HepG2 (cell line): Measurements from ENCODE around the gene LRP1-AS. TPM values are rescaled to one million over a fixed set of nuclear protein-coding genes. Genes with fewer than 3 reads are reported as not detected.

Source experiments
- ATAC-seq: fragments of 200-7000 bp; cut with Tn5 transposase; 3 replicates; pipeline ENCODE4 v1.9.1; 2020; ENCODE audit warnings: mild to moderate bottlenecking, moderate library complexity
- BruUV-seq: library from RNA; stranded (reverse); fragments of 400-500 nt; replicated peaks from 2 replicates; lab custom pipeline; 2021; lab: Mats Ljungman, UMichigan
- CTCF ChIA-PET: fragments of 300-600 bp; formaldehyde crosslinking; extraction: SDS; loops from one replicate; lab custom pipeline; 2021; ENCODE audit warnings: low total read pairs, inconsistent platforms, low intra/inter-chr PET ratio; lab: Yijun Ruan, JAX
- POLR2A ChIA-PET: fragments of 350-600 bp; sonication (Branson Sonifier 250); formaldehyde crosslinking; loops from one replicate; lab custom pipeline; 2020; ENCODE audit warnings: antibody characterized with exemption, inconsistent platforms; lab: Yijun Ruan, JAX
- DNase-seq: peaks from one replicate; pipeline ENCODE4 v3.0.0-alpha.2; 2015; ENCODE audit warnings: low spot score
- FAIRE-seq: peaks from 3 replicates; lab custom pipeline; 2011; peaks lifted over from hg19 to GRCh38; lab: Jason Lieb, UNC
- H2AFZ ChIP-seq: one replicate; pipeline ENCODE4 v1.6.1; 2011; ENCODE audit warnings: low read length, inconsistent platforms
- H3K27ac ChIP-seq: fragments of 300-600 bp; 3 replicates; pipeline ENCODE4 v1.8.0; 2011; ENCODE audit warnings: mixed run types, mild to moderate bottlenecking, mixed read lengths, low read length, inconsistent platforms; ENCODE audit not compliant: insufficient read depth; ENCODE audit errors: extremely low read length
- H3K27me3 ChIP-seq, 2 experiments: fragments of 200-600 bp in 1 of 2; 2 replicates in 1 of 2; 3 replicates in 1 of 2; pipeline versions ENCODE4 v1.6.0 to v1.8.0; 2011; ENCODE audit warnings: low read length in 2 of 2, mild to moderate bottlenecking in 2 of 2, moderate library complexity in 2 of 2, inconsistent platforms in 1 of 2; ENCODE audit not compliant: insufficient read depth in 2 of 2, control insufficient read depth in 1 of 2
- H3K36me3 ChIP-seq, 2 experiments: fragments of 200-600 bp in 1 of 2; replicated peaks in 1 of 2; 2 replicates in 1 of 2; 3 replicates in 1 of 2; pipeline versions ENCODE4 v1.5.1 to v1.8.0; 2011; ENCODE audit warnings: low read length in 2 of 2, inconsistent platforms in 1 of 2; ENCODE audit not compliant: insufficient read depth in 2 of 2, control insufficient read depth in 1 of 2
- H3K4me1 ChIP-seq: 2 replicates; pipeline ENCODE4 v1.5.1; 2012; ENCODE audit warnings: low read length, inconsistent platforms; ENCODE audit not compliant: insufficient read depth
- H3K4me2 ChIP-seq: 2 replicates; pipeline ENCODE4 v1.6.0; 2011; ENCODE audit warnings: low read depth, low read length, inconsistent platforms
- H3K4me3 ChIP-seq, 3 experiments: fragments of 200-600 bp in 1 of 3; sonication (generic), shearing (Covaris generic) in 1 of 3; replicated peaks in 1 of 3; 2 replicates each; pipeline ENCODE4 v1.5.1; 2011 to 2016; ENCODE audit warnings: low read length in 3 of 3, inconsistent platforms in 2 of 3, low read depth in 2 of 3, mild to moderate bottlenecking in 2 of 3, control low read depth in 1 of 3, mixed read lengths in 1 of 3; ENCODE audit not compliant: insufficient read depth in 1 of 3
- H3K79me2 ChIP-seq: one replicate; pipeline ENCODE4 v1.6.1; 2011; ENCODE audit warnings: low read length, inconsistent platforms; ENCODE audit not compliant: insufficient read depth
- H3K9ac ChIP-seq: 2 replicates; pipeline ENCODE4 v1.6.0; 2011; ENCODE audit warnings: mild to moderate bottlenecking, low read depth, low read length, inconsistent platforms; ENCODE audit not compliant: insufficient read depth
- H3K9me3 ChIP-seq: 2 replicates; pipeline ENCODE4 v1.5.1; 2012; ENCODE audit warnings: mild to moderate bottlenecking, low read length
- H4K20me1 ChIP-seq: 2 replicates; pipeline ENCODE4 v1.6.0; 2011; ENCODE audit warnings: inconsistent platforms, mild to moderate bottlenecking, low read length, moderate library complexity; ENCODE audit not compliant: insufficient read depth
- AGO2 ChIP-seq: fragments of 200-400 bp; formaldehyde crosslinking; optimal IDR thresholded peaks from 2 replicates; pipeline ENCODE3; 2017; ENCODE audit warnings: mild to moderate bottlenecking, low read depth, low read length, moderate library complexity
- BCL6 ChIP-seq: IDR thresholded peaks from 2 replicates; pipeline ENCODE4 v1.6.1; 2016; ENCODE audit warnings: missing genetic modification reagents, missing compliant biosample characterization
- ESRRA ChIP-seq: sonication (generic); formaldehyde crosslinking; IDR thresholded peaks from 2 replicates; pipeline ENCODE4 v1.5.1; 2020; ENCODE audit warnings: mild to moderate bottlenecking, low read depth, missing genetic modification reagents
- RBFOX2 ChIP-seq: fragments of 200-400 bp; formaldehyde crosslinking; IDR thresholded peaks from 2 replicates; pipeline ENCODE4 v1.6.1; 2017; ENCODE audit warnings: low read depth, mild to moderate bottlenecking, low read length
- ZSCAN31 ChIP-seq: sonication (generic); formaldehyde crosslinking; IDR thresholded peaks from 2 replicates; pipeline ENCODE4 v1.5.0; 2020; ENCODE audit warnings: low read depth, mild to moderate bottlenecking, missing genetic modification reagents
- WGBS: methylation state at CpG from one replicate; pipeline ENCODE4 v1.1.6; 2017; ENCODE audit warnings: low lambda C conversion rate; 5-methylcytosine and 5-hydroxymethylcytosine counted together
- in situ Hi-C: cut with HindIII; loops from 2 replicates; pipeline ENCODE4 v1.10.0; 2017; ENCODE audit warnings: low pct_unique_long_range_greater_than_20kb; ENCODE audit not compliant: extremely low pct_ligation_motif_present
- intact Hi-C: fragments of 100-400 bp; cut with micrococcal nuclease; formaldehyde crosslinking; loops from one replicate; pipeline ENCODE4 v1.10.0; 2022; ENCODE audit not compliant: unreplicated experiment
- polyA plus RNA-seq, 8 experiments: library from polyadenylated mRNA; depleted of rRNA in 3 of 8; stranded (reverse) in 7 of 8; unstranded in 1 of 8; fragments of >200 nt; fragmentation: Illumina TruSeq in 4 of 8; extraction: Trizol in 4 of 8; gene quantifications; 2 replicates each; pipeline versions ENCODE4 v1.2.1 to v1.2.3, GENCODE V29; 2011 to 2016; ENCODE audit warnings: low read depth in 4 of 8, missing spikeins in 1 of 8, mixed read lengths in 1 of 8; ENCODE audit not compliant: insufficient read depth in 1 of 8
- total RNA-seq, 5 experiments: library from RNA; depleted of rRNA; stranded (reverse); fragments of >200 nt; fragmentation: Illumina TruSeq; extraction: Trizol; gene quantifications; 2 replicates each; pipeline ENCODE4 v1.2.3, GENCODE V29; 2016; ENCODE audit warnings: low read depth in 1 of 5
- TF ChIP-seq, protein P1 (sequence below): IDR thresholded peaks from 2 replicates; pipeline ENCODE4 v1.6.1; 2016; ENCODE audit warnings: mild to moderate bottlenecking, missing biosample characterization, missing genetic modification reagents
- TF ChIP-seq, protein P2 (sequence below): sonication (generic); formaldehyde crosslinking; IDR thresholded peaks from 2 replicates; pipeline ENCODE4 v1.4.0; 2020; ENCODE audit warnings: mild to moderate bottlenecking, missing genetic modification reagents

Gene LRP1-AS
- total and polyA plus RNA-seq, 2 of the 13 experiments (the other 11 are each of a cell fraction or from before 2014, with no cell fraction given), result 0.20 TPM; not detected in 1

DNA sequence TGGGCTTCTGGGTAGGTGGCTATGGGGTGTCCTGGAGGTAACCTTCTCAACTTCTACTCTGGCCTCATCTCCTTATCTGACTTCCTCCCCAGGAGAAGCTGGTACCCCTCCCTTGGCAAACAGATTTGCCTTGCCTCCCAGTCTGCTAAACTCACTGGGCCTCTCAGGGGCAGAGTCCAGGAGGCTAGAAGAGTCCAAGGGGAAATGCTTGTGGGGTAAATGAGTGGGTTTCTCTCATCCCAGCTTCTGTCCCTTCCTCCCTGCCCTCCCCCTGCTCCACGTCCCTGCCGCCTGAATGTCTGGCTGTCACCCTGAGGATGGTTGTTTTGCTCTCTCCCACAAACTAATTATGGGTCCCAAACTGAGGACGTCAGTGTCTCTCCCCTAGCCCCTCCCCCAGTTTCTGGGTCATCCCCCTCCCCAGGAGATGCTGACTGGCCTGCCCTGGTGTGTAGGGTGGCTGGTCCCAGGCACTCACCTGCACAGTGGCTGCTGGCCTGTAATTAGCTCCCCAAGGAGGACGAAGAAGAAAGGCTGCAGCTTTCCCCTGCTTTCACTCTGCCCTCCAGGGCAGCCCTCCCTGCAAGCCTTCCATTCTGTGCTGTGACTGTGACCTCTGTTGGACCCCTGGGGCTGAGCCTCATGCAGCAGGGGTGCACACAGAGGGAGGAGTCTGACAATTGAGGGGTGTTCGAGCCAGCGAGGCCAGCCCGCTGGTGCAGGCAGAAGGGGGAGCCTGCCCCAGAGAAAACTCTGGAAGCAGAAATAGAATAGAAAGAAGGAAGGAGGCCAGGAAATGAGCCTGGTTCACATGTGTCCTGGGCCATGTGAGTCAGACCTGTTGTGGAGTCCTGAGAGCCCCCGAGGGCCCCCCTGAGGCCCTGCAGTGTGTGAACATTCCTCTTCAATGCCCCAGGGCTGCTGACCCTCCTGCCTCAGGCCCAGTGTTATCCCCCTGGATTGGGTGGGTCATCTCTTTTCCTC, at the start of gene LRP1-AS (continued):
- TF ChIP-seq, protein P1, sequence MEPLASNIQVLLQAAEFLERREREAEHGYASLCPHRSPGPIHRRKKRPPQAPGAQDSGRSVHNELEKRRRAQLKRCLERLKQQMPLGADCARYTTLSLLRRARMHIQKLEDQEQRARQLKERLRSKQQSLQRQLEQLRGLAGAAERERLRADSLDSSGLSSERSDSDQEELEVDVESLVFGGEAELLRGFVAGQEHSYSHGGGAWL, result no peak
- TF ChIP-seq BCL6 (CRISPR knock-in tag) (peak; percentile 51; the same call in 1 of the 2 replicates), ESRRA (CRISPR knock-in tag) (peak; percentile 59; the same call in 1 of the 2 replicates), ZSCAN31 (CRISPR knock-in tag) (0 out of 2 replicates have a peak, but pooled peaks have one; percentile 33)

DNA sequence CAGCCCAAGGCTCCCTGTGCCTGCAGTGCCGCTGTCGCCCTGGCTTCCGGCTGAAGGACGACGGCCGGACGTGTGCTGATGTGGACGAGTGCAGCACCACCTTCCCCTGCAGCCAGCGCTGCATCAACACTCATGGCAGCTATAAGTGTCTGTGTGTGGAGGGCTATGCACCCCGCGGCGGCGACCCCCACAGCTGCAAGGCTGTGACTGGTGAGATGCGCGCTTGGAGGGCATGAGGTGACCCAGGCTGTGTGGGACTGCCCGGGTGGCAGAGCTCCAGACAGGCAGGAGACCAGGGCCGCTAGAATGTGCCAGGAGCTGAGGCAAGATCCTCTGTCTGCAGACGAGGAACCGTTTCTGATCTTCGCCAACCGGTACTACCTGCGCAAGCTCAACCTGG, 49.5 kb upstream of the LRP1-AS start:
- Histone ChIP-seq H3K4me1 (no peaks in the 10 kb centered on the region), H3K9ac (no peak overlapping the region), H3K79me2 (no peaks in the 10 kb centered on the region), H3K9me3 (no peaks in the 10 kb centered on the region), H3K36me3 (peaks cover 81 to 97% of the 10 kb centered on the region in 2 experiments), H3K4me2 (no peak overlapping the region), H3K27ac (no peak overlapping the region), H2AFZ (no peak overlapping the region), H3K4me3 (no peak overlapping the region), H3K27me3 (no peaks in the 10 kb centered on the region), H4K20me1 (no peaks in the 10 kb centered on the region)
- no TSS peak for BruUV-seq
- 99% methylated on average over 12 of the region's 22 CpGs for WGBS
- in situ Hi-C loops, result no loop called here
- intact Hi-C loops, result no loop called here
- TF ChIP-seq, protein P2, sequence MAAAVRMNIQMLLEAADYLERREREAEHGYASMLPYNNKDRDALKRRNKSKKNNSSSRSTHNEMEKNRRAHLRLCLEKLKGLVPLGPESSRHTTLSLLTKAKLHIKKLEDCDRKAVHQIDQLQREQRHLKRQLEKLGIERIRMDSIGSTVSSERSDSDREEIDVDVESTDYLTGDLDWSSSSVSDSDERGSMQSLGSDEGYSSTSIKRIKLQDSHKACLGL (CRISPR knock-in tag), result no peak
- peak; percentile 79 for TF ChIP-seq AGO2
- TF ChIP-seq RBFOX2, result 0 out of 2 replicates have a peak, but pooled peaks have one; percentile 23
- DNase-seq (no peak), ATAC-seq (no peak), FAIRE-seq (no peak)
- ChIA-PET POLR2A (interaction anchor here (1.1 kb wide), 1 partner anchor 69 kb away, joined by 3 read pairs; the partner anchor contains the start of gene LRP1), CTCF (no interaction called here)
